ENCODE results near the gene MRPL23. TPM values are rescaled to one million over a fixed set of nuclear protein-coding genes. Genes with fewer than 3 reads are reported as not detected.

Gene MRPL23
- total RNA-seq, 1 donor from 2014 or later = 60.8 TPM

- Mint-ChIP-seq H3K4me3 (no peak overlapping the region), H3K27ac (ENCODE audit: unreplicated experiment) (no peak overlapping the region), H3K9me3 (no peaks in the 10 kb centered on the region), H3K4me1 (no peaks in the 10 kb centered on the region), H3K36me3 (ENCODE audit: low read depth) (no peaks in the 10 kb centered on the region), H3K27me3 (ENCODE audit: low read depth) (no peaks in the 10 kb centered on the region)
- no peak for DNase-seq (ENCODE audit: low read depth, low spot score)
- no peak for TF ChIP-seq CTCF (conservative IDR thresholded peaks at IDR 0.05)
Measured at GRCh38 chr11:1988174-1988573, 41.0 kb downstream of the MRPL23 start.

- Mint-ChIP-seq H3K27me3 (ENCODE audit: low read depth) (no peaks in the 10 kb centered on the region), H3K4me3 (no peak overlapping the region), H3K36me3 (ENCODE audit: low read depth) (no peaks in the 10 kb centered on the region), H3K9me3 (no peaks in the 10 kb centered on the region), H3K4me1 (no peaks in the 10 kb centered on the region), H3K27ac (ENCODE audit: unreplicated experiment) (no peak overlapping the region)
- DNase-seq (ENCODE audit: low read depth, low spot score) = no peak
- TF ChIP-seq CTCF (conservative IDR thresholded peaks at IDR 0.05) = no peak
Measured at GRCh38 chr11:1988667-1989317, 41.7 kb downstream of the MRPL23 start.

- Mint-ChIP-seq H3K27me3 (ENCODE audit: low read depth) (no peaks in the 10 kb centered on the region), H3K27ac (ENCODE audit: unreplicated experiment) (no peak overlapping the region), H3K4me3 (no peak overlapping the region), H3K9me3 (no peaks in the 10 kb centered on the region), H3K36me3 (ENCODE audit: low read depth) (no peaks in the 10 kb centered on the region), H3K4me1 (no peaks in the 10 kb centered on the region)
- no peak for TF ChIP-seq CTCF (conservative IDR thresholded peaks at IDR 0.05)
- no peak for DNase-seq (ENCODE audit: low read depth, low spot score)
Measured at GRCh38 chr11:1989953-1990352, 42.8 kb downstream of the MRPL23 start.

- Mint-ChIP-seq H3K4me3 (no peak overlapping the region), H3K27me3 (ENCODE audit: low read depth) (no peaks in the 10 kb centered on the region), H3K9me3 (no peaks in the 10 kb centered on the region), H3K4me1 (no peaks in the 10 kb centered on the region), H3K27ac (ENCODE audit: unreplicated experiment) (no peak overlapping the region), H3K36me3 (ENCODE audit: low read depth) (no peaks in the 10 kb centered on the region)
- TF ChIP-seq CTCF (conservative IDR thresholded peaks at IDR 0.05) = no peak
- no peak for DNase-seq (ENCODE audit: low read depth, low spot score)
Measured at GRCh38 chr11:1990872-1991578, 43.9 kb downstream of the MRPL23 start.

- DNase-seq (ENCODE audit: low read depth, low spot score) = no peak
- no peaks in the 10 kb centered on the region for H3K27me3 Mint-ChIP-seq (ENCODE audit: low read depth)
- H3K4me1 Mint-ChIP-seq = no peaks in the 10 kb centered on the region
- H3K9me3 Mint-ChIP-seq = no peaks in the 10 kb centered on the region
- H3K4me3 Mint-ChIP-seq = no peak overlapping the region
- no peak for TF ChIP-seq CTCF (conservative IDR thresholded peaks at IDR 0.05)
- H3K27ac Mint-ChIP-seq (ENCODE audit: unreplicated experiment) = no peak overlapping the region
- H3K36me3 Mint-ChIP-seq (ENCODE audit: low read depth) = no peaks in the 10 kb centered on the region
Measured at GRCh38 chr11:1992111-1992510, 45.0 kb downstream of the MRPL23 start.
